NCI-H1930 (cell line): ENCODE data around the gene TM6SF1.
"Not testable (repeated sequence)": the region's sequence is repeated elsewhere in the genome, so short reads cannot be mapped to it uniquely, and the experiment has no call there.

ENCODE experiments used
- DNase-seq, 2 experiments: peaks; one replicate each; lab custom pipeline; 2025; lab: John Stamatoyannopoulos, UW

The TM6SF1 gene

DNA sequence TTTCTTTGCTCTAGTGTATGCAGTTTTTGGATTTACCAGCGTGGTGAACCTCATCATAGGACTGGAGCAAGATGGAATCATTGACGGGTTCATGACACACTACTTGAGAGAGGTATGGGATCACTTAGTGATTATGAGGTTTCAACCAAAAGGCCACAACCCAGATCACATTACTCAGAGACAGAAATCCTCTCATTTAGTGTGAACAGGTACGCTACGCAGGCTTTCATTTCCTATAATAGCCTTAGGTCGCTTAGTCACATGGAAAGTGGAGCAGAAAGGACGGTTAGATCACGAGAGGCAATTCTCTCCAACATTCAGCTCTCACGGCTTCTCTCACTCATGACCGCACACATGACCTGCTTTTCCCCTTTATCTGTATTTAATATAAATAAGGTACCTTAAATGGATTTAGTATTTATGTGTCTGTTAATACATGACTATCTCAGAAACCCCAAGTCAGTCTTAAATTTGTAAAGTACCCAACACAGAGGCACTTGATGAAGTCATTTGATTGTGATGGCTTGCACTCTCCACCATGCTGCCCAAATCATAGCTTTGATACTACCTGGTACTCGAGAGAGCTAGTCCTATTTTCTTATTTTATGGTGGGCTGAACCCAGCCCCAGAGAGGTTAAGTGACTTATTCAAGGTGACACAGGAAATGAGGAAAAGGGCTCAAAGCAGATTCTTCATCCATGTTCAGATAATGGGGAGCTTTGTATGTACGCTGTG lies 8.6 kb downstream of the TM6SF1 start:
- no peak for DNase-seq

DNA sequence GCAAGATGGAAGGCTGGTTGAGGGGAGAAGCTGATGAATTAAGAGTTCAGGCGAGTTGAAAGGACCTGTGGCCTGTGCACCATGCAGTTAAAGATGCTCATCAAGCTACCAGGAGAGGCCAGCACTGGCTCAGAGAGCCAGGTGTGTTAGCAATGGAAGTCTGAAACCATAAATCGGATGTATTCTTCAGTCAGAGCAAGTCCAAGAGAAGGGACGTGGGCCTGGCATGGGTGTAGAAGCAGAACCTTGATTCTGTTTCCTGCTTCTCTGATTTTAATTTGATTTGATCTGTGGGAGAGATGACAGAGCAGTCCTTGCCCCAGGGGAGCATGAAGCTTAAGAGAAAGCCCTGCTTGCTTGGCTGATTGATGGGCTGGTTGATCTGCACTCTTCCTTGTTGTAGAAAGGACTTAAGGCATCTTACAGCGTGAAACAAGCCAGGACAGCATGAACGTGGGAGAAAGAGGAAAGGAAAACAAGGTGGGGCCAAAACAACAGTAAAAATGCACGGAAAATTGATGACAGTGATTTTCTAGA lies 10.9 kb downstream of the TM6SF1 start:
- no peak for DNase-seq

DNA sequence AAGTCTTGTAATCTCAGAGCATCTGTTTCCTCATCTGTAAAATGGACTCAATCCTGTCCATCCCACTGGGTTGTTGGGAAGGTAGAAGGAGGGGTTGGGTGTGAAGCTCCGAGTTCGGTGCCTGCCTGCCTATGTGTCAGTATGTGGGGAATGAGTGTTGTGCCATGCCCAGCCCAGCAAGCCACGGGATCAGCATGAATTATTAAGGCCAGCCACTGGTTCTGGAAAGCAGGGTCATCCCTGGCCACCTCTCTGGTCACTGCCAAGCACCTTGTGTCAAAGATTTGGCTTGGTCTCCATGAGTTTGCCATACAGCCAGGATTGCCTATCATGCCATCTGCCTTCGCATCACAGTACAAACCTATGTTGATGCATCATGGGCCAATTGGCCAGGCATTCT lies 11.5 kb downstream of the TM6SF1 start:
- DNase-seq: no peak

DNA sequence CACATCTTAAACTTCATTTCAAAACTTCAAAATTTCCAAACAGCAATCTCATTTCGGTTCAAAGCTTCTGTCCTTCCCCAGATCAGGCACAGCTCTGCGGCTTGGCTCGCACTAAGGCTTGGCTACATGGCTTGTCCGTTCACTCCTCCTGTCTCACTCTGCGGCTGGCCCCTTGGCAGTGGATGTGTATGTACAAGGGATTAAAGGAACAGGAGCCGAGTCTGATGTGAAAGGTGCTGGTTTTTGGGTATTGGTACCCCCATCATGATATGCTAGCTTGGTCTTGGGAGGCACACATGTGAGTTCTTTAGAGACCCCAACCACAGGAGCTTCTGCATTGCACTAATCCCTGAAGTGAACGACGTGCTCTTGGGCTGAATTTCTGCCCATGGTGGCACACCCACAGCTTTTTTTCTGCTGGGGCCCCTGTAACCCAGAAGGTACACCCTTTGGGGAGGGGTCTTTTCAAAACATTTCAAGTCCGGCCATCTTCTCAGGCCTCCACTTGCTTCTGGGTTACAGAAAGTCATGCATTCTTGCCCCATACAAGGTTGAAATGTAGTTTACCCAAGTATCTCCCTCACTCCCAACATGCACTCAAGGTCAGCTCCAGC lies 12.6 kb downstream of the TM6SF1 start:
- no peak for DNase-seq

DNA sequence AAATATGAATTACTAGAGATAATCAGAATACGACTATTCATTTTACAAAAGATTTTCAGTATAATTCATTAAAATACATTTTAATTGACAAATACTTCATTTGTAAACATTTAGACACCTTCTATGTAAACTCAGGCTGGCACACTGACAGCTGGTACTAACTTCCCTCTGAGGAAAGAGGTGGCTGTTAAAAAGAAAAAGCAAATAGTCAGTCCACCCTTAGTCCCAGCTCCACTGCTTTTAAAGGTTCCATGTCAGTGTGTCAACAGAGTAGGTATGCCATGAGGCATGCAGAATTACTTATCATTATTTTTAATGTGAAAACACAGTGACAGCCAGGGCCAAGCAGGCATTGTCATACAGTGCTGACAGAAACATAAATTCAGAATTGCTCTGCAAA lies 16.1 kb downstream of the TM6SF1 start:
- no peak for DNase-seq

DNA sequence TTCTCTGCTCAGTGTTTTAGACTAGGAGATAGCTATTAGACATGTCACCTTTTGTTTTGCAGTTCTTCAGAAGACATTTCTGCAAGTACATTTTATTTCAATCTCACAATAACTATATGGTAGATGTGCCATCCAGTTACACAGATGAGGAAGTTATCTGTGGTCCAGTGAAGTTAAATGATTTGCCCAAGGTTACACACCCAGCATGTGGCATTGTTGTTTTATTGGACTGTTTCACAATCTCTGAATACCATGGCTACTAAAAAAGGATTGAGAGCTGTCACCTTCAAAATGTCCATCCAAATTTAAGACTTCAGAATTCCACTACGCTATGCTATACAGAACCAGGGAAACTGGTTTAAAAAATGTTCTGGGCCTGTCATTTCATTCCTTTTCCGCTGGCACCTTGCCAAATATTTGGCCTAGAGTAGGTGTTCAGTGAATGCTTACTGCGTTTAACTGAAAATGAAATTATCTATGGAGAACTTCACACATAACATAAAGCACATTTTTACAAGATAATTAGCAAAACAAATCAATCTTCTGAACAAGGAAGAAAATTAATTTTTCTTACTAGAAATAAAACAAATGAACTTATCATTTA lies 20.2 kb downstream of the TM6SF1 start:
- DNase-seq: no peak

DNA sequence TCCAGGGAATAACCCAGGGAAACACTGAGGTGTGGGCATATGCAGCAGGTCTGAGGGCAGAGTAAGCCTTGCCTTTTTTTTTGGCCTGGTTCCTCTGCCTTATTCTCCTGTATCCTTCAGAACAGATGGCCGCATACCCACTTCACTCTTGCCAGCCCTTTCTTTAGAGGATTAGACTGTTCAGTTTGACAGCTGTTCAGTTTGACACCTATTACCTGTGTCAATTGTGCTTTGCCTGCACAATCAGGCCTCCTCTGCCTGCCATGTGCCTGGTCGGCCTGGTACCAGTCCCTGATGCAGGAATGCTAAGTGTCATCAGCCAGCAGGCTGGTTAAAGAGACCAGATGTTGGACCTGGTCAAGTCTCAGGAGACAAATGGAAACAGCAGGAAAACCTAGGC lies 22.3 kb downstream of the TM6SF1 start:
- no peak for DNase-seq

DNA sequence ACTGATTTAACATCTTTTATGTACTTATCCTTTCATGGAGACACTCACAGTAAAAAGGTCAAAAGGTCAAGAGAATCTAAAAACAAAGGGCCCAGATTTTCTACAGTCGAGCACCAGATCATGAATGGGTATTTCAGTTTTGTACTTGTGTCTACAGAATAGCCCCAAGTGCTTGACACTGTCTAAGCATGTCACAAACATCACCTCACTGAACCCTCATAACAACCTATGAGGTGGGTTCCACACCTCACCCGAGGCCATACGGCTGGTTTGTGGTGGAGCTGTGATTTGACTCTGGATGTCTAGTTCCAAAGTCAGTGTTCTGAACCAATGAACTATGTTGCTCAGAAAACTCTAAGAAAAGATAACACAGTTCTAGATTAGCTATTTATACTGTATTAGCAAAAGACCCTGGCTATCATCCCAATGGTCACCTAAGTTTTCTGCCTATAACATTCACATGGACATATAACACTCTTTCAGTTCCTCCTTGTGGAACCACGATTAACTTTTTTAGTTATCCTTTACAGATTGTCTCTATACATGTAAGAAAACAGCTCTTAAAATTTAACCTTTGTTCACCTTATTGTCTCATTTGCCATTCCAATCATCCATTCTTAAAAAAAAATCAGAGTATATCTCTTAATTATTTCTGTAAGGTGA lies 25.5 kb downstream of the TM6SF1 start:
- no peak for DNase-seq

DNA sequence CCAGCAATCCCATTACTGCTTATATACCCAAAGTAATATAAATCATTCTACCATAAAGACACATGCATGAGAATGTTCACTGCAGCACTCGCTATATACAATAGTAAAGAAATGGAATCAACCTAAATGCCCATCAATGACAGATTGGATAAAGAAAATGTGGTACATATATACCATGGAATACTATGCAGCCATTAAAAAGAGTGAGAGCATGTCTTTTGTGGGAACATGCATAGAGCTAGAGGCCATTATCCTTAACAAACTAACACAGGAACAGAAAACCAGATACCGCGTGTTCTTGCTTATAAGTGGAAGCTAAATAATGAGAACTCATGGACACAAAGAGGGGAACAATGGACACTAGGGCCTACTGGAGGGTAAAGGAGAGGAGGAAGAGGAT lies 34.7 kb downstream of the TM6SF1 start:
- not testable (repeated sequence) for DNase-seq

DNA sequence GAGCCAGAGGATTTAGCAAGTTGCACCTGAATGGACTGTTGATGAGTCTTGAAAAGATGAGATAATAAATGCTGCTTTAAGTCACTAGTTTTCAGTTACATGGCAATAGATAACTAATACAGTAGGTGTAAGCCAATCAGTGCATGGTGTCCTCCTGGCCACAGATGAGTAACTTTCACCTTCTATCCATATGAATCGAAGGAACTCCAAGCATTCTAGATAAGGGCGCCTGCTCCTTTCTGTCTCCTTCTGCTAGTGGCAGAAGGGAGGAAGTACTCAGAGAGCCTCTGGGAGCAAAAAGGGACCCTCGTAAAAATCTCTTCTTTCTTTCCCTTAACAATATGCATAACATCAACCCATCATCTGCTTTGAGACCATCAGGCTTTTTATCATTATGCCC lies 37.3 kb downstream of the TM6SF1 start:
- no peak for DNase-seq

DNA sequence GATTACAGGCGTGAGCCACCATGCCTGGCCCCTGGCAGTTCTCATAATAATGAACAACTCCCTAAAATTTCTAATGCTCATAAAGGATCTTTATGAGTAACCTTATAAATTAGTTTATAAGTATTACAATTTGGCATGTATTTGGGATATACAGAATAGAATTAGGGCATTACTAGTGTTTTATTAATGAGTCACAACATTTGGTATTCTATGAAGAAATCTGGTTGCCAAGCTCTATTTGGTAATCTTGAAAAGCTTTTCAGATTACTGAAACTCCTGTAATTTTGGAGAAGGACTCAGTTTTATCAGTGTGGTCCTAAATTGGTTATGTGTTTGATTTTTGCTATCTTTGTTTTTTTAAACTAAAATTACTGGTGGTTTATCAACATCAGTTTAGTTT lies 45.8 kb downstream of the TM6SF1 start:
- no peak for DNase-seq

DNA sequence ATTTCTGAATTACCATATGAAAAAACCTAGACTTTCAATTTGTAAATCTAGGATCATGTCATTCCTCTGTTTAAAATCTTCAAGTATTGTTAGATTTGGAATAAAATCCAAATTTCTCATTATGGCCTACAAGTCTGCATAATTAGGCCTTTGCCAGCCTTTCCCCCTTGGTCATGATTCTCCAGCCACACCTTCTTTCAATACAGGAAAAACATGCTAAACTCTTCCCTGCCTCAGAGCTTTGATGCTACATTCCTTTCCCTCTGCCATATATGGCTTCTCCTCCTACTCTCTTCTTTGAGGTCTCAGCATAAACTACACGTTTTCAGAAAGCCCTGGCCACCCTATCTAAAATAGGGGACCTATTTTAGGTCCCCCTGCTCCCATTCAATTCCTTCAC lies 48.5 kb downstream of the TM6SF1 start:
- DNase-seq: no peak

DNA sequence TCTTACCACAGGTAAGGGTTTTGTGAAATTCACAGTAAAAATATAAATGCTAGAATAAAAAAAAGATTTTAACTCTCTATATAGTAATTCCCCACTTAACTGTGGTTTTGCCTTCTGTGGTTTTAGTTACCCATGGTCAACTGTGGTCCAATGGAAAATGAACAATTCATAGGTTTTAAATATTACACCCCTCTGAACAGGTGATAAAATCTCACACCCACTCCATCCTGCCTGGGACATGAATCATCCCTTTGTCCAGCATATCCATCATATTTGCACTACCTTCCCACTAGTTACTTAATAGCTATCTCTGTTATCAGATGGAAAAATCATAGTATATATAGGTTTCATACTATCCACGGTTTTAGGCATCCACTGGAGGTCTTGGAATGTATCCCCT lies 50.9 kb downstream of the TM6SF1 start:
- no peak for DNase-seq

DNA sequence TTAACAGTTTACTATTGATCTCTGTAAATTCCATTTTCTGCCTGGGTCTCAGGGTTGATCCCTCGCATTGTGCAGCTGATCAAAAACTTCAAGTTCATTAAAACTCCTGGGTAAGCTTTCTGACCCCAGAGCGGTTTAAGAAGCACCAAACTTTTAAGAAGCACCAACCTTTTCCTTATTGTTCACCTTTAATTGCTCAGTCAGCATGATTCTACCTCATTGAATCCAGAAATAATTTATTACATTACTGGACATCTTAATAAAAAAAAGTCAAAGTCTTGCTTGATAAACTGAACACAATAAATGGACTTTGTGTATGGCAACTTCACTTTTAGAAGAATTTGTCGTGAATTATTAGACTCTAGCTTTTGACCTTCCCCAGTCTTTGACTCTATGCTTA lies 53.3 kb downstream of the TM6SF1 start:
- DNase-seq: no peak

DNA sequence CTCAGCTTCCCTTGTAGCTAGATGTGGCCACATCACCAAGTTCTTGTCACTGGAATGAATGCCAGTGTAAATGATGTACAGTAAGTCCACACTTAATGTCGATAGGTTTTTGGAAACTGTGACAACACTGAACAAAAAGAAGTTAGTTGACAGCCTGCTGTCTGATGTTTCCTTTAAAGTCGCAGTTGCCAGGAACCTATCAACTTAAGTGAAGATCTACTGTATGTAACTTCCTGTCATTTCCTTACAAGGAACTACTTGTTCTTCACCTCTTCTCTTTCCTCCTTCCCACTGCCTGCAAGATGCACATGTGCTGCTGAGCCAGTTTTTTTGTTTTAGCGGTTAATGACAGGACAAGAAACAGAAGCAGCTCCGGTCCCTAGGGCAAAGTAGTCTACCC lies 55.6 kb downstream of the TM6SF1 start:
- DNase-seq: no peak

DNA sequence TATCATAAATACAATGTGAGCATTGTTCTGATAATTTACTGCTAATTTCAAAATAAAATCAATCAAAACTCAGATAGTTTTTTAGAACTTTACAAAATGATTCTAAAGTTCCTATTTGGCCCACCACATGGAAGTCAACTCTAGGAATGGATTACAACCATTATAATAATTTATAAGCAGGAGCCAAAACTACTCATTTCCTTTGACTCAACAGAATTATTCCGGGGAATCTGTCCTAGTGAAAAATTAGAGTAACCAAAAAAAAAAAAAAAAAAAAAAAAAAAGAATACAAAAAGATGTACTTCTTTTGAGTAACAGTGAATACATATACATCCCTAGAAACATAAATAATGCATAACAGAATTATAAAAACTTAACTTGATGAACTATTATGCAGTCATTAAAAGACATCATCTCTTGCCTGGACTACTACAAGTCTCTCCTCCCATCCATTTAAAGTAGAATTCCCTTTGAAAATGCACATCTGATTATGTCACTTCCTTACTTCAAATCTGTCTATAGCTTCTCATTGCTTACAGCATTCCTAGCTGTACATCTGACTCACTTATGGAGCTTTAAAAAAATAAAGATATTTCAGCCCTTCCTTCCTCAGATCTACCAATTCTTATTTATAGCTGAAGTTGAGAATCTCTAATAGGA lies 56.8 kb downstream of the TM6SF1 start:
- no peak for DNase-seq

DNA sequence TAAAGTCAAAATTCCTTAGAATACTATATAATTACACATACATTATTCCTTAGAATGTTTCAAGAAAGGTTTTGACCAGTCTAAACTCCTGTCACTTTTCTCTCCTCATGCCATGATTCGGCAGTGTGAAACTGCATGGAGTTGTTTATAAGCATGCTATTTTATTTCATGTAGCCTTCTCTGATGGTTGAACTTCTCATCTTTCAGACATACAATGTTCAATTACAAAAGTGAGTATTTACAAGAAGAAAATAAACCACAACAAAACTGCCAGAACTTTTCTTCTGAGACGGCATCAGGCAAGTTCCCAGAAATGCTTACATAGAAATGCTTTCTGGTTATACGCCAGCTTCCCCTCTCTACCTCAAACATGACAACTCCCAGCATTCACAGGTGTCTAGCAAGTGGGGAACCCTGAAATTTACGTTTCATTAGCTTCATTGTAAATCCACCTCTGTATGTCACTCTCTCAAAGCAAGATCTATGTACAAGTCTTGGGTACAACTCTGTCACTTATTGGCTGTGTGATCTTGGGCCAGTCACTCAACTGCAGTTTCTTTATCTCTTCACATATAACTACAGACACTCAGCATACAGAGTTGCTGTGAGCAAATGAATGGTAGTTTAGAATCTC lies 57.4 kb downstream of the TM6SF1 start:
- no peak for DNase-seq

DNA sequence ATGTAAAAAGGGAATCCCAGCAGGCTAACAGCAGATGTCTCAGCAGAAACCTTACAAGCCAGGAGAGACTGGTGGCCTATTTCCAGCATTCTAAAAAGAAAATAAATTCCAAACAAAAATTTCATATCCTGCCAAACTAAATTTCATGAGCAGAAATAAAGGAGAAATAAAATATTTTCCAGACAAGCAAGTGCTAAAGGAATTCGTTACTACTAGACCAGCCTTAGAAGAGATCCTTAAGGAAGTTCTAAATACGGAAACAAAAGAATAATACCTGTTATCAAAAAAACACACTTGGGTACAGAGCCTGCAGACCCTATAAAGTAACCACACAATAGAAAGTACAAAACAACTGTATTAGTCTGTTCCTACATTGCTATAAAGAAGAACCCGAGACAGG lies 58.8 kb downstream of the TM6SF1 start:
- DNase-seq: no peak

DNA sequence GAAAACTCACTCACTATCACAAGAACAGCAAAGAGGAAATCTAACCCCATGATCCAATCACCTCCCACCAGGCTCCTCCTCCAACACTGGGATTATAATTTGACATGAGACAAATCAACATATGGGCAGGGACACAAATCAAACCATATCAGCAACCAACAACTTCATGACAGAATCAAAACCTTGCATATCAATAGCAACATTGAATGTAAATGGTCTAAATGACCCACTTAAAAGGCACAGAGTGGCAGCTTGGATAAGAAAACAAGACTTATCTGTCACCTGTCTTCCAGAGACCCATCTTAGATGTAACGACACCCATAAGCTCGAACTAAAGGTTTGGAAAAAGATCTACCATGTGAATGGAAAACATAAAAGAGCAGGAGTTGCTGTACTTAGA lies 59.4 kb downstream of the TM6SF1 start:
- DNase-seq: no peak

DNA sequence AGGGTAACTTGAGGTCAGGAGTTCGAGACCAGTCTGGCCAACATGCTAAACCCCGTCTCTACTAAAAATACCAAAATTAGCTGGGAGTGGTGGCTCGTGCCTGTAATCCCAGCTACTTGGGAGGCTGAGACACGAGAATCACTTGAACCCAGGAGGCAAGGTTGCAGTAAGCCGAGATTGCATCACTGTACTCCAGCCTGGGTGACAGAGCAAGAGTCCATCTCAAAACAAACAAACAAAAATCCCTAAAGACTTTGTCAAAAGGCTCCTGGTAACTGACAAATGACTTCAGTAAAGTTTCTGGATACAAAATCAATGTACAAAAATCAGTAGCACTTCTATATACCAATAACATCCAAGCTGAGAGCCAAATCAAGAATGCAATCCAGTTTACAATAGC lies 62.1 kb downstream of the TM6SF1 start:
- not testable (repeated sequence) for DNase-seq

DNA sequence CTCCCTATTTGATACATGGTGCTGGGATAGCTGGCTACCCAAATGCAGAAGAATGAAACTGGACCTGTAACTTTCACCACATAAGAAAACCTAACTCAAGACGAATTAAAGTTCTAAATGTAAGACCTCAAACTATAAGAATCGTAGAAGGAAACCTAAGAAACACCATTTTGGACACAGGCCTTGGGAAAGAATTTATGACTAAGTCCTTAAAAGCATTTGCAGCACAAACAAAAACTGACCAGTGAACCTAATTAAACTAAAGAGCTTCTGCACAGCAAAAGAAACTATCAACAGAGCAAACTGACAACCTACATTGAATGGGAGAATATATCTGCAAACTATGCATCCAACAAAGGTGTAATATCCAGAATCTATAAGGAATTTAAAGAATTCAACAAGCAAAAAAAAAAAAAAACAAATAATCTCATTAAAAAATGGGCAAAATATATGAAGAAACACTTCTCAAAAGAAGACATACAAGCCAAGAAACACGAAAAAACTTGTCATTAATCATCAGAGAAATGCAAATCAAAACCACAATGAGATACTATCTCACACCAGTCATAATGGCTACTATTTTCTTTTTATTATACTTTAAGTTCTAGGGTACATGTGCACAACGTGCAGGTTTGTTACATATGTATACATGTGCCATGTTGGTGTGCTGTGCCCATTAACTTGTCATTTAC lies 63.2 kb downstream of the TM6SF1 start:
- no peak for DNase-seq
